Activated CD4-positive, alpha-beta T cell treated with anti-CD3 and anti-CD28 coated beads, Interleukin-2, amount 50 U/mL, for 48 hours (primary cell): ENCODE measurements around the gene CD276.

Experiments used
- DNase-seq, 2 experiments: peaks; one replicate each; pipeline ENCODE4 v3.0.0-alpha.2; 2020

The CD276 gene

DNA sequence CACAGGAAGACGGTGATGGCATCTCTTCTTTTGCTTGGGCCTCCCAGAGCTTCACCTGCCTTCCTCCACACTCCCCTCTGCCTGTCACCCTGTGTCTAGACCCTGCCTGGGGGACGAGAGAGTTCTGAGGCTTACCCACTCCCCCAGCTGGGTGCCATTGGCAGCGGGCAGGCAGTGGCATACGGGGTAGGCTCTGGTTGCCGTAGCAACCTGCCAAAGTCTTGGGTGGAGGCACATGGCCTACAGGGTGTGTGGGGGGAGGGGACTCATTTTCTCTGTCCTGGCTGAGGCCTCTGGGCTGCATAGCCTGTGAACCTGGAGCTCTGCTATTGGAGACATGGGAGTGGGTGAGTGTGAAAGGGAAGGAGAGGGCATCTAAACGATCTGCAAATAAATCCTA, 64.5 kb downstream of the CD276 start:
- DNase-seq = no peak

DNA sequence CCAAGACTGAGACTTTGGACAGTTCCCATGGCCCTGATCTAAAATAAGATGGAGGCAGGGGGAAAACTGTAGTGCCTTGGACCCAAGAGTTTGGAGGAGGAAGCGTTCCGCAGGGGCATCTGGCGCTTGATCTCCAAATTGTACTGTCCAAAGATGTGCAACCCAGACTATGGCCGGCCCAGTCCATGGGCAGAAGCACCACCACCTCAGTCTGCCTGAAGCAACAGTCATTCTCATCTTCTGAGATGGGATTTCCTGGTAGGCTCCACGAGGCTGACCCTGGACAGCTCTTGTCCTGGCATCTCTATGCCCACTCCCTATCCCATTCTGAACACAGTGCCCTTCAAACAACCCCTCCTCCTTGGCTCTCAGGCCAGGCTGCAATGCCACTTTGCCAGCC, 65.3 kb downstream of the CD276 start:
- no peak for DNase-seq

DNA sequence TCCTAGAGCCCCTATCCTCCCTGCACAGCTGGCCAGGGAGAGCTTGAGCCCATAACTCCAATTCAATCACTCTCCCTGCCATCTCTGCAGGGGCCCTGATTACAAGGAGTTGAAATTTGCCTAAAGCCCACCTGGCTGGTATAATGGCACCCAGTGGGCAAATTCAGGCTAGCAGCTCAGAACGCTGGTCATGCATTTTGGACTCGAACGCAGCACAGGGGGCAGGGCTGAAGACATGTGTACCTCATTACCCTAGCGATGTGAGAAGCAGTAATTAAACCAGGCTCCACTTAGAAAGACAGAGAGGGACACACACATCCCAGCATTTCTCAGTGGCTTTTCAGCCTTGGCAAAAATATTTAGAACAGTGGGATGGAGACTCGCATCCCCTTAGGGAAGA, 65.8 kb downstream of the CD276 start:
- no peak for DNase-seq

GRCh38 chr15:73750438-73750837, 66.3 kb downstream of the CD276 start:
- DNase-seq = no peak

GRCh38 chr15:73750951-73751350, 66.8 kb downstream of the CD276 start:
- DNase-seq = no peak

DNA sequence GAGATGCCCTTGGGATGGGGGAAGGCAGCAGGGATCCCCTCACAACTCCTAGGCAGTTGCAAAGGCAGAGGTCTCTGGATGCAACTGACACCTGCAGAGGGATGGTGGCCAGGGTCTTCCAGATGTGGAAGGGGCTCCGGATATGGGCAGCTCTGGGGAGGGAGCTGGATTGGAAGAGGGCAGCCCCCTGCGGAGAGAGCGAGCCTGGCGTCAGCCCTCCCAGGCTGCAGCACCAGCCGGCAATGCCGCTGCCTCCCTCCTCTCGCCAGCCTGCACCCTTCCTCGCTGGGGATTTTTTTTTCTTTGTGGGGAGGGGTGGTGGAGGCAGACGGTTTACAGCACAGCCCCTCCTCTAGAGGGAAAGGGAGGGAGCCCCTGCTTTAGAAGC, 67.3 kb downstream of the CD276 start:
- DNase-seq = no peak

DNA sequence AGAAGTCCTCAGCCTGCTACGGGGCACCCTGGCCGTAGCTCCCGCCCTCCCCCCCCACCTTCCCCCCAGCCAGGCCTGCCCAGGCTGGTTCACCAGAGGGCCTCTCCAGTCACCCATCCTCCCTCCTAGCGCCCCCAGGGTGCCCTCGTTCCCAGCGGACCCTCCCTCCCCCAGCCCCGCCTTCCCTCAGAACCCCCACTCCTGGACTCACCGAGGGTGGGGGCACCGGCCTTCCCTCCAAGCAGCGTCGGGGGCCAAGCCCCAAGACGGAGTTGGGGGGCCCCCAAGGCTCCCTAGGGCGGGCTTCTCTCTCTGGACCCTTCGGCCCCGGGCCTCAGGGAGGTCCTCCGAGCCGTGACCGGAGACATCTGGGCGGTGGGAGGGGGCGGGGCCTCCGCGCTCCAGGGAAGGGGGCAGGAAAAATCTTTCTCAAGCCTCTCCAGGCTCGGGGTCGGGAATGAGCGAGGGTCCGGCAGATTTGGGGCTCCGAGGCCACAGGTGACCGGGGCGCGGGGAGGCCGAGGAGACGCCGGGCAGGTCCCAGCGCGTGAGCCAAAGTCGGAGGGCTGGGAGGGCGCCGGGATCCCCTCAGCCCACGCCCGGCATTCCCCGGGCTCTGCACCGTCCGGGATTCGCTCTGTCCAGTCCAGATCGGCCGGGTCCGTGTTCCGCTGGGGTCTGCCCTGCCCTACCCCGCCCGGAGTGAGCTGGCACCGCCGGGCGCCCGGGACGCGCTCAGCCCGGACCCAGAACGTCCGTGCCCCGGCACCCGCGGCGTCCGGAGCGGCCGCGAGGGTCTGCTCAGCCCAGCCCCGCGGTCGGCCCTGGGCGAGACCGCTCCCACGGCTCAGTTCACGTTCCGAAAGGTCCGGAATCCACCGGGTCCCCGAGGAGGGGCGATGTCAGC, 68.0 kb downstream of the CD276 start:
- DNase-seq = no peak

DNA sequence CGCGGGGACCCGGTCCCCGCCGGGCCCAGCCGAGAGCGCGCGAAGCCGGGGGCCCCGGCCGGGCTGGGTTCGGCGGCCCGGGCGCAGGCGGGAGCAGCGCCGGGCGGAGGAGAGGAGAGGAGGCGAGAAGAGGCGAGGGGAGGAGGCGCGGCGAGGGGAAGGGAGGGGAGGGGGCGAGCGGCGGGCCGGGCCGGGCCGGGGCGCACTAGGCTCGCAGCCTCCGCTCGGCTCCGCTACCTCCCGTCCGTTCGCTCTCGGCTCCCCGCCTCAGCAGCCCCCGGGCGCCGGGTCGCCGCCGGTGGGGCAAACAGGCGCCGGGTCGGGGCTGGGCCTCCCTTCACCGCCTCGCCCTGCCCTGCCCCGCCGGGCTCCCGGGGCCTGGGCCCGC, 68.6 kb downstream of the CD276 start:
- no peak for DNase-seq

DNA sequence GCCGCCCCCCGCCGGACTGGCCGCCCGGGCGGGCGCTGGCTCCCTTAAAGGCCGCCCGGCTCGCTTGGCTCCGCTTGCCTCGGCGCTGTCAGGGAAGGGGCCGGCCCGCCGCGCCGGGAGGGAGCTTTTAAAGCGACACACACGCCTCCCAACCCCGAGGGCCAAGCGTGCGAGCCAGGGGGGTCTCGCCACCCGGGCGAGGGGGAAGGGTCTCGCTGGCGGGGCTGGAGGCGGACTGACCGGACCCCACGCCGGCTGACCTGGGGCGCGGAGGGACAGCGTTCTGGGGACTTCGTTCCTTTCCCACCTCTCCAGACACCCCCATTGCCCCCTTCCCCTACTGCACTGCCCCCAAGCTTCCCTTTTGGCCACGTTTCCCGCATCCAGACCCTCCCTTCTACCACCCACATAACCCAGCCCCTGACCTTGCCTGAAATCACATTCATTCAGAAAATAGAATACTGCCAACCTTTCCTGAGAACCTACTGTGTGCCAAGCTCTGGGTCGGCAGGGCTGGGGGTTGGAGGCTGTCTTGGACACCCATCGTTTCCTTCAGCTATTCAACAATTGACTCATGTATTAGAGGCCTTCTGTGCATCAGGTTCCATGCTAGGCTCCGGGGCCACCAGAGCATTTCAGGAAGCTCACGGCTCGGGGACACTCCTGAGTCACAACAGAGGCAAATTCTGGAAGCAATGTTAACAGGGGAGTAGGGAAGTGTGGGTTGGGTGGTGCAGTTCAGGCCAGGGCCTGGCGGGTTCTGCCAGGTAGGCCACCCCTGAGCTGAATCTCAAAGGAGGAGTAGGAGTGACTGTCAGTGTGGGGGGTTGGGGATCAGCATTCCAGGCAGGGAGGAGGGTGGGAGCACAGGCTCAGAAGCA, 69.3 kb downstream of the CD276 start, which contains the start of gene INSYN1:
Gene INSYN1 (minus strand): TSS at position 102 of the 881 bp plus-strand sequence. CDS start 2,221 bp downstream, outside the sequence.
- DNase-seq = no peak

GRCh38 chr15:73754461-73754860, 70.3 kb downstream of the CD276 start:
- DNase-seq = no peak

GRCh38 chr15:73755481-73755880, 71.3 kb downstream of the CD276 start:
- no peak for DNase-seq

DNA sequence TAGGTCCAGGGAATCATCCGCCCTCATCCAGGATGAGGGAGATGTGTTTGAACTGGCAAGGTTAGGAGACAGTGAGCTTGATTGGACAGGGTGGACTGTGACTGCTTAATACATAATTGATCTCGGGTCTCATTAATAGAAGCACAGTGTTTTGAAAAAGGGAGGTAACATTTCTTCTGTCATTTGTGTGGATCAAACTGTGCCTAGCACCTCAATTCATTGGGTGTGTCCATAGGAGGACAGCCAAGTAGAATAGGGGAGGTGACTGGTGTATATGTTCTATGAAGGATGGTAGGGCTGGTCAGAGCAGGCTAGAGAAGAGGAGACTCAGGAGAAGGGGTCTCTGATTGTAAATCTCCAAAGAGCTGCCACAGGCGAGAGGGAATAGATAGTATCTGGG, 71.8 kb downstream of the CD276 start:
- DNase-seq = no peak

DNA sequence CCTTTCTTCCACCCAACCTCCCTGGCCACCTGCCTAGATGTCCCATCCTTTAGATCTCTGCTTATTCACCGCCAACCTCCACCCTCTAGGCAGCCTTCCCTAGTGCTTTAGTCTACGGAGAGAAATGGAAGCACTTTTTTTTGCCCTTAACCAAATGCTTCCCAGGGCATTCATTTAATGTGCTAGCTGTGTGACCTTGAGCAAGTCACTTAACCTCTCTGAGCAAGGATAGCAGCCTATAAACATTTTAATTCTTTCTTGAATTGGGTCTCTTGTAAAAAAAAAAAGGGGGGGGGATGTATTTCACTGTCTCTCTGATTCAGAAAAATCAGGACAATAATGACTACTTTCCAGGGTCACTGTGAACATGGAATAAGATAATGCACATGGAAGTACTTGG, 72.2 kb downstream of the CD276 start:
- no peak for DNase-seq

DNA sequence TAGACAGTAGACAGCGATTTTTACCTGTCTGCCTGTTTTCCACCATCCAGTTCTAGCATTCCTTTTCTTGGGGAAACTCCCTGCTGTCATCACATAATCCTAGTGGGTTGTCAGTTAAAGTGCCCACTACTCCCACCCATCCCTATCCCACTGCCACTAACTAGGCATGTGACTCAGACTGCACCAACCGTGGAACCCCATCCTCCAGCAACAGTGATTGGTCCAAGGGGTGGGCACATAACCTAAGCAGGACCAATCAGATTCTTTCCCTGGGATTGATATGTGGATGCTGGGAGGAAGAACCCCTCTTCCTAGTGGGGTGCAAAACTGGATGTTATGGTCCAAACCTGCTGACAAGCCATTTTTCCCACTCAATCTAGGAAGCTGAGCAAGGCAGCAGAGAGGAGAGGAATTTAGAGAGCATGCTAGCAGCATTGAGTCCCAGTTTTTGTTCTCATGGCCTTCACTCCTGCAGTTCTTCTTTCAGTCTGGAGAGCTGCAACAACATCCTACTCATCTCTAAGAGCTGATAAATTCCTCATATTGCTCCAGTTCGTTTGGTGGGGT, 72.8 kb downstream of the CD276 start:
- DNase-seq = no peak

DNA sequence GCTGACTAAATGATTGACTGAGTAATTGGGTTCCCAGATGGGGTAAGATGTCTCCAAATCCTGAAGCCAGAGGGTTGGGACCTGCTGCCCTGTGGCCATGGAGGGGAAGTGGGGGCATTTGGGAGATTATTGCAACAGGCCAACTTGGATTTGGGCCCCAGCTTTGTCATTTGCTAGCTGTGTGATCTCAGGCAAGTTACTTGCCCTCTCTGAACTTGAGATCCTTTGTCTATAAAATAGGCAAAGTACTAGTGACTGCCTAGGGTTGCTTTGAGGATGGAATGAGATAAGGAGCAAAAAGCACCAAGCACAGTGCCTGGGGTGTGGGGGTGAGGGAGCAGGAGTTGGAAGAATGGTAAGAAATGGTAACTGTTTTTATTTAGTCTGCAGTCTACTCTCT, 73.4 kb downstream of the CD276 start:
- DNase-seq = no peak

- no peak for DNase-seq
These were observed 74.3 kb downstream of the CD276 start for GRCh38 chr15:73758461-73758860.

- DNase-seq = no peak
These were observed 76.4 kb downstream of the CD276 start for GRCh38 chr15:73760330-73761329.

- DNase-seq = no peak
These were observed 79.7 kb downstream of the CD276 start for GRCh38 chr15:73763931-73764330.
